HG03196 (cell line): Measurements from ENCODE around the gene SDR42E1.
"Not testable (repeated sequence)": the region's sequence is repeated elsewhere in the genome, so short reads cannot be mapped to it uniquely, and the experiment has no call there.

Experiments
- ATAC-seq: cut with Tn5 transposase; IDR thresholded peaks from one replicate; pipeline ENCODE4 v1.9.1; 2021; ENCODE audit not compliant: unreplicated experiment

SDR42E1 gene

GRCh38 chr16:82037666-82038065 is 26.4 kb upstream of the SDR42E1 start:
- ATAC-seq = no peak

GRCh38 chr16:82037251-82037650 is 26.0 kb upstream of the SDR42E1 start:
- no peak for ATAC-seq

- no peak for ATAC-seq
Measured at GRCh38 chr16:82034981-82035612, 23.8 kb upstream of the SDR42E1 start, which contains the start of gene HSD17B2. TSS of gene HSD17B2 (plus strand) at chr16:82035253. CDS start at chr16:82035425, 172 bp downstream.

GRCh38 chr16:82033683-82034300 is 22.5 kb upstream of the SDR42E1 start:
- ATAC-seq = no peak

GRCh38 chr16:82033006-82033405 is 21.7 kb upstream of the SDR42E1 start:
- no peak for ATAC-seq

GRCh38 chr16:82031116-82032084 is 20.1 kb upstream of the SDR42E1 start:
- no peak for ATAC-seq

- ATAC-seq = no peak
Measured at GRCh38 chr16:82027629-82028064, 16.4 kb upstream of the SDR42E1 start.

GRCh38 chr16:82024883-82025282 is 13.6 kb upstream of the SDR42E1 start:
- no peak for ATAC-seq

- ATAC-seq = no peak
Measured at GRCh38 chr16:82024316-82024715, 13.0 kb upstream of the SDR42E1 start.

GRCh38 chr16:82023206-82023605 is 11.9 kb upstream of the SDR42E1 start:
- no peak for ATAC-seq

GRCh38 chr16:82020051-82020450 is 8.8 kb upstream of the SDR42E1 start:
- no peak for ATAC-seq

GRCh38 chr16:82019535-82019934 is 8.3 kb upstream of the SDR42E1 start:
- ATAC-seq = no peak

GRCh38 chr16:82017911-82018568 is 6.8 kb upstream of the SDR42E1 start:
- no peak for ATAC-seq

- no peak for ATAC-seq
Measured at GRCh38 chr16:82016964-82017363, 5.7 kb upstream of the SDR42E1 start.

GRCh38 chr16:82016263-82016662 is 5.0 kb upstream of the SDR42E1 start:
- ATAC-seq = no peak

GRCh38 chr16:82013139-82013538 is 1.9 kb upstream of the SDR42E1 start:
- no peak for ATAC-seq

GRCh38 chr16:82010649-82011048 is 621 bp downstream of the SDR42E1 start:
- no peak for ATAC-seq

GRCh38 chr16:82009789-82010188 is 1.5 kb downstream of the SDR42E1 start:
- not testable (repeated sequence) for ATAC-seq

GRCh38 chr16:82008957-82009592 is 2.2 kb downstream of the SDR42E1 start:
- ATAC-seq = no peak

GRCh38 chr16:82007189-82007588 is 4.1 kb downstream of the SDR42E1 start:
- no peak for ATAC-seq

GRCh38 chr16:82006036-82006435 is 5.2 kb downstream of the SDR42E1 start:
- no peak for ATAC-seq
